C4-2B (cell line): ENCODE results near the gene PAQR5.
"Not testable (repeated sequence)": the region's sequence is repeated elsewhere in the genome, so short reads cannot be mapped to it uniquely, and the experiment has no call there.

Experiments
- ZFX ChIP-seq: fragments of 450-650 bp; IDR thresholded peaks from 2 replicates; pipeline ENCODE4 v1.6.1; 2017
- TF ChIP-seq, protein P1 (sequence below): fragments of 450-650 bp; conservative IDR thresholded peaks from 2 replicates; pipeline ENCODE4 v1.5.1; 2017; ENCODE audit warnings: mild to moderate bottlenecking

DNA sequence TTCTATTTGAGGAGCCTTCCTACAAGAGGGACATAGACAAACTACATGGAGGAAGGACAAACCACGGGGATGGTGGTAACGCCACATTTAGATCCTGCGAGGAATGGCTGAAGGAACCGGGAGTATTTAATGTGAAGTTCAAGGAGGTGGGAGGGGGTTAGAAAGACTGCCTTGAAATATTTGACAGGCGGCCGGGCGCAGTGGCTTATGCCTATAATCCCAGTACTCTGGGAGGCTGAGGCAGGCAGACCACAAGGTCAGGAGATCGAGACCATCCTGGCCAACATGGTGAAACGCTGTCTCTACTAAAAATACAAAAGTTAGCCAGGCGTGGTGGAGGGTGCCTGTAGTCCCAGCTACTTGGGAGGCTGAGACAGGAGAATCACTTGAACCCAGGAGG lies 83.5 kb downstream of the PAQR5 start:
- TF ChIP-seq, protein P1, sequence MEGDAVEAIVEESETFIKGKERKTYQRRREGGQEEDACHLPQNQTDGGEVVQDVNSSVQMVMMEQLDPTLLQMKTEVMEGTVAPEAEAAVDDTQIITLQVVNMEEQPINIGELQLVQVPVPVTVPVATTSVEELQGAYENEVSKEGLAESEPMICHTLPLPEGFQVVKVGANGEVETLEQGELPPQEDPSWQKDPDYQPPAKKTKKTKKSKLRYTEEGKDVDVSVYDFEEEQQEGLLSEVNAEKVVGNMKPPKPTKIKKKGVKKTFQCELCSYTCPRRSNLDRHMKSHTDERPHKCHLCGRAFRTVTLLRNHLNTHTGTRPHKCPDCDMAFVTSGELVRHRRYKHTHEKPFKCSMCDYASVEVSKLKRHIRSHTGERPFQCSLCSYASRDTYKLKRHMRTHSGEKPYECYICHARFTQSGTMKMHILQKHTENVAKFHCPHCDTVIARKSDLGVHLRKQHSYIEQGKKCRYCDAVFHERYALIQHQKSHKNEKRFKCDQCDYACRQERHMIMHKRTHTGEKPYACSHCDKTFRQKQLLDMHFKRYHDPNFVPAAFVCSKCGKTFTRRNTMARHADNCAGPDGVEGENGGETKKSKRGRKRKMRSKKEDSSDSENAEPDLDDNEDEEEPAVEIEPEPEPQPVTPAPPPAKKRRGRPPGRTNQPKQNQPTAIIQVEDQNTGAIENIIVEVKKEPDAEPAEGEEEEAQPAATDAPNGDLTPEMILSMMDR: not testable (repeated sequence)
- TF ChIP-seq ZFX: not testable (repeated sequence)
